OCI-LY1 (cell line): ENCODE data around the gene TLE3.

ENCODE experiments used
- CTCF ChIP-seq: fragments of 200-600 bp; sonication (generic), shearing (Covaris generic); IDR thresholded peaks from 2 replicates; pipeline ENCODE4 v1.5.1; 2017; ENCODE audit warnings: mild to moderate bottlenecking, antibody characterized with exemption, low read length, moderate library complexity, mixed read lengths
- EZH2 ChIP-seq: fragments of 200-600 bp; sonication (generic), shearing (Covaris generic); IDR thresholded peaks from 2 replicates; pipeline ENCODE4 v1.8.0; 2017; ENCODE audit warnings: borderline replicate concordance, mixed run types, mild to moderate bottlenecking, antibody characterized with exemption, low read length, moderate library complexity, mixed read lengths

- TF ChIP-seq CTCF (no peak), EZH2 (no peak)
These were observed 390 bp upstream of the TLE3 start for GRCh38 chr15:70098153-70098460.
